Measurements from ENCODE around the gene COL25A1.
"Not testable (repeated sequence)": the region's sequence is repeated elsewhere in the genome, so short reads cannot be mapped to it uniquely, and the experiment has no call there.

COL25A1 gene

DNA sequence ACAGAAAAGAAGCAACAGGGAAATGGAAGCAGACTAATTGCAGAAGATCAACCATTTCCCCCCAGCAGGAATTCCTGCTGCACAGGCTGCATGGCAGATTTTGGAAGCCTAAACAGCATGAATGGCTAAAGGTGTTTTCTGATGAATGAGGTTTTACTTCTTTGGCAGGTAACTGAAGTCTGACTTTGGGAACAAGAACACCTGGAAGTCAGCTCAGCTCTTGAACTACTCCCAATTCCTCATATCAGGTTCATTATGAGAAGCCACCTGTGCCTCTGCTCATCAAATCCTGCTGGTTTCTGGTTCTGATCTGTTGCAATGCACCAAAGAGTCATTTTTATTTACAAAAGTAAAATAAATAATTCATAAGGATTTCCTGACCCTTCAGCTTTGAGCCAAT, 139.0 kb downstream of the COL25A1 start:
- DNase-seq = no peak

DNA sequence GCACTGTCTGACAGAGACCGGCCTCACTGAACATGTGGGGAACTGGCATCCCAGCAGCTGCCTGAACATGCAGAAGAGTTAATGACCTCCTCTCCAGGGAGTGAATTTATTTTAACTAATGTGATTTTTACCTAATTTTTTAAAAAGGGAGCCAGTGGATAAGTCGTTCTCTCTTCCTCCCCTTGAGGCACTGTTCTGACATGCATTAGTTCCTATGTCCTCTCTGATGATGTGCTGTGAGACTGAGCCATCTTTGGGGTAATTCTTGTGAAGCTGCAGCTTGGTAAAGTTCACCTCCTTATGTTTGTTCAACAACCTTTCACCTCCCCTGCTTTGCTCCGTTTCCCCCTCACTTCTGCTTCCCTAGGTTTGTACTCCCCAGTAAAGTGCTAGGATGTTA, 139.7 kb downstream of the COL25A1 start:
- no peak for DNase-seq

GRCh38 chr4:109160494-109160893, 142.0 kb downstream of the COL25A1 start:
- no peak for DNase-seq

DNA sequence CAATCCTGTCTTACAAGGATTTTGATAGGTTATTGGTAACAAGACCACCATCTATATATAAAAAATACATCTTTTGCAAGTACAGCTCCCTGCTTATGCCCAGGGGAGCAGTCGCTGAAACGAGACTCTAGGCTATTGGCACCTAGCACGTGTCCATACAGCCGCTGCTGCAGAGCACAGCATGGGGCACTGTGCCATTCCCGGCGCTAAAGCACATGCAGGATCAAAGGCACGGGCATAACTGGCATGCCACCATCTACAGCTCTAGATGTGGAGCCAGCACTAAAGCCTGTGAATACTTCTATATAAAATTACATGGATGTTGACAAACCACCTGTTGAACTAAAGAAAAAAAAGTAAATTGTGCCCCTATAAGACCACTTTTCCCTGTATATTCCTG, 144.8 kb downstream of the COL25A1 start:
- DNase-seq = no peak

- DNase-seq = no peak
Measured at GRCh38 chr4:109157205-109157604, 145.3 kb downstream of the COL25A1 start.

GRCh38 chr4:109156356-109156755, 146.1 kb downstream of the COL25A1 start:
- DNase-seq = no peak

DNA sequence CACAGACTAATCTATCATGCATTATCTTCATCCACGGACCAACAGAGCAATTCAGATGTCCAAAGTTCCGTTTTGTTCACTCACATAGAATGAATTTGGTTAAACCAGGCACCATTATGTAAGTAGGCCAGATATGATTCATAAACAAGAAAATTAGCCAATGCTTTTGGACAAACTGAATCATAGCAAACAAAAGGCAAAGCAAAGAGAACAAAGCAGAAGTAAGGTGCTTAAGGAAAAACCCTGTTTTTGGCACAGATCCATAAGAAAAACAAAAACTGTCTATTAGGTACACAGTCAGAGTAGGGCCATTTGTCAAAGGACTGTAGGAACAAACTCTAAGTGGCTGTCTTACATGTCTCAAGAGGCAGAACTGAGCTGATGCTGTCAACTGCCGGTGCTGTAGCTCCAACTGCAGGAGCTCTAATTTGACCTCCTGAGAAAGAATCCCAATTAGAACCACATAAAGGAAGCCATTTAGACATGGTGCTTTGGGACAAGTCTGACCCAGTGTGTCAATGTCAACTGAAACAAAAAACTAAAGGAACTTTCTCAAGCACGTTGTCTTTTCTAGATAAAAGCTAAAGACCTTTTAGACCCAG, 146.7 kb downstream of the COL25A1 start:
- DNase-seq = no peak

DNA sequence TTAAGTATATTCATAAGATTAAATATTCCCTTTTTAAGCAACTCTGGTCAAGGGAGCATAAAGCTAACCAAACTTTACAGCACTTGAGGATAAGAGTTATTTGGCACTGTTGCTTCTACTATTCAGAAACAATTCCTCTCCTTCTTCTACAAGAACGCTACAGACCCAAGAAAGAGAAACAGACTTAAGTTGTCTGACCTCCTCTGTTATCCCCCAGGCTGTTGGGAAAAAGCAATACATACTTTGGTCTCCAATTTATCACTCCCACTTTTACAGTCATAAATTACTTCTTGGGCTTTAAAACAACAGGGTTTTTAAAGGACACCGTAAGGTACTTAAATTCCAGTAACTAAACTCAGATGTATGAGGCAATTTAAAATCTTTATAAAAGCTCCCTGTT, 147.4 kb downstream of the COL25A1 start:
- no peak for DNase-seq

DNA sequence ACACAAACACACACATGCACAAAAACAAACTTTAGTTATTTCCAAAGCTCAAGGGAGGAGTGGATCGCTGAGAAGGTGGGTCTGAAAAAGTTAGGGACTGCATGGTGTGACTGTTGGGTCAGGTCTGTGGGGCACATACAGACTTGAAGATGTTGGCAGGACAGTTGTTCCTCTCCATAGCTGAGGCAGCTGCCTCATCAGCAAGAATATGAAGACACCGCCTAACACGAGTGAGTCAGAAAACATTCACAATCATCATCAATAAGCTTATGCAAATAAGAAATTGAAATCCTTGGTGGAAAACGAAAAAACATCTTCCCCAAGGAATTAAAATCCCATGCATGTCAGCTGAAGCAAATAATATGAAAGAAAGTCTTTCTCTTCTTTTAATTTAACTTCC, 148.0 kb downstream of the COL25A1 start:
- DNase-seq = no peak

- DNase-seq = no peak
Measured at GRCh38 chr4:109149836-109150235, 152.6 kb downstream of the COL25A1 start.

DNA sequence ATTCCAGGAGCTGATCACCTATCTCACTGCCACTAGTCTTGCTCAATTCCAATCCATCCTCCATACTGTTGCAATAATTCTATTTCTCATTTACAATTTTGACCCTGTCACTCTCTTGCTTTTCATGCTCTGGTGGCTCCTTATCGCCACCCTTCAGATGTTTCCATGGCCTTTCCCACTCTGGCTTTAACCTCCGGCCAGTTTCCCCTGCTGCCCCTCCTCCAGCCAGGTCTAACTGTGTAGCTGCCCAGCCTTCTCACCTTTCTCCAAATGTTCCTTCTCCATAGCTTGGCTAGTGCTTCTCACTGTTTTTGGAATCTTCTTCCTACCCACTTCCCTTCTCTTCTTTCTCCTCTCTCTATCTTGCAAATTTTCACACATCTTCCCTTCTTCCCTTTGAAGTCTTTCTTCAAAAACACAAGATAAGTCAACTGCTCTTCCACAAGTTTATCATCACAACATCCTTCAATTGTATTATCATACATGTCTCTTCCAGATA, 153.8 kb downstream of the COL25A1 start:
- DNase-seq = no peak

GRCh38 chr4:109147135-109147534, 155.3 kb downstream of the COL25A1 start:
- DNase-seq = no peak

GRCh38 chr4:109146499-109146898, 156.0 kb downstream of the COL25A1 start:
- DNase-seq = no peak

DNA sequence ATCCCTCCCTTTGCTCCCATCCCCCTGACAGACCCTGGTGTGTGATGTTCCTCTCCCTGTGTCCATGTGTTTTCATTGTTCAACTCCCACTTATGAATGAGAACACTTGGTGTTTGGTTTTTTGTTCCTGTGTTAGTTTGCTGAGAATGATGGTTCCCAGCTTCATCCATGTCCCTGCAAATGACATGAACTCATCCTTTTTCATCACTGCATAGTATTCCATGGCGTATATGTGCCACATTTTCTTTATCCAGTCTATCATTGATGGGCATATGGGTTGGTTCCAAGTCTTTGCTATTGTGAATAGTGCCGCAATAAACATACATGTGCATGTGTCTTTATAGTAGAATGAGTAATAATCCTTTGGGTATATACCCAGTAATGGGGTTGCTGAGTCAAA, 164.3 kb downstream of the COL25A1 start:
- not testable (repeated sequence) for DNase-seq

DNA sequence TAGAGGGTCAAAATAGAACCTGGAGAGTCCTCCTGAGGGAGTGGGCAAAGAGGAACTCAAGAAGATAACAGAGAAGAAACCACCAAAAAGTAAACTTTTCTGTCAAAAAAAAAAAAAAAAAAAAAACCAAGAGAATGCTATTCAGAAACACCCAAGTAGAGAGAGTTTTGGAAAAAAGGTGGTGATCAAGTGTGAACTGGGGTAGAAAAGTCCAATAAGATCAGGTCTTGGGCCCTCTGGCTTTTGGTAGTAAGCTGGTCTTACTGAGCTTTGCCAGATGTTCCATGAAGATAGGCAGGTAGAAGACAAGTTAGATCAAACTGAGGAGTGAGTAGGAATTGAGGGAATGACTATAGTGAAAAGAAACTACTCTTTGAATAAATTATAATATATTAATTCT, 167.5 kb downstream of the COL25A1 start:
- DNase-seq = no peak

DNA sequence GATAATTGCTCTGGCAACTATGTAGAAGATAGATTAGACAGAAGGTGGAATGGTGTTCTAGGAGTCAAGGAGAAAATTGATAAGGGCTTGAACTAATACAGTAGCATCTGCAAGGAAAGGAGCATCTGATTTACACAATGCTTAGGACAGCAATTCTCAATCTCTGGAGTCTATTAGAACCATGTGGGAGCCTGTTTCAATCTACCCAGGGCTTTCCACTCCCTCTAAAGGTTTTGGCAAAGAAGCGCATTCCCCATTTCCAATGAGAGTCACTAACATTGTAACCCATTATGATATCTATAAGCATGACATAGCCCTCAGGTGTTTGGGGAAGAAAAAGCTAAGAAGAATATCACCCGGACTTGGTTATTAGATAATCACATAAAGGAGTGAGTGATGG, 168.2 kb downstream of the COL25A1 start:
- DNase-seq = no peak

- no peak for DNase-seq
Measured at GRCh38 chr4:109131559-109131958, 170.9 kb downstream of the COL25A1 start.

DNA sequence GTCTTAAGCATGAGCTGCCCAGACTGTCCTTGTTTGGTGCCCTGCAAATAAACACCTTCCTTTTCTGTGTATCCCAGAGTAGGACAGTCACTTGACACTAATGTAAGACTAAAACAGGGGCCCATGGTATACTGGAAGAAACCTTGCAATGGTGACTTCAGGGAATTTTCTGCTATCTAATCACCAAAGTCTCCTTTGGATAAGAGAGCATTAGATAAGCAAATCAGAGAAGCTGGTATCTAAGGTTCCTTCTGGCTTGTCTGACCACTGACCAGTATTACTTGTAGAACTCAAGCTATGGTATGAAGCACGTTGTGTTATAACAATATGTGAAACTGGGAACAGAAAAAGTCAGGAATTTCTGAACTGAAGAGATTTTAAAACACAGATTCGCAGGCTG, 173.9 kb downstream of the COL25A1 start:
- DNase-seq = no peak

DNA sequence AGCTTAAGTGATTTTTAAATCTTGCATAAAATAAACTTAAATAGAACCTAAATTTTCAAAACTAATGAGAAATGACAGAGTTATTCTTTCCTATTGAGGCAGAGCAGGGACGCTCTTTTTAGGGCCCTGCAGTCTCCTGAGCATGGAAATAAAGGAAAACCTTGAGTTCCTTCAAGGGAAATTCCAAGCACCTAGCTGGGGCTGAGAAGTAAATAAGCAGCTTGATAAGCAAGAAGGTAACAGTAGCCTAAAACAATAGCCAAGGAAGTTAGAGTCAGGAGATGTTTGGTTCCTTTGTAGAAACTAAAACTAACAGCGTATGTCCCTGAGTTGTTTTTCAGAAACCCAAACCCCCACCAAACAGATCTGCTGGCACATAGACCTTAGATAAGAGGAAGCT, 174.6 kb downstream of the COL25A1 start:
- DNase-seq = no peak

- no peak for DNase-seq
Measured at GRCh38 chr4:109126856-109127255, 175.6 kb downstream of the COL25A1 start.

GRCh38 chr4:109125084-109125483, 177.4 kb downstream of the COL25A1 start:
- no peak for DNase-seq

GRCh38 chr4:109123951-109124350, 178.5 kb downstream of the COL25A1 start:
- DNase-seq = no peak

GRCh38 chr4:109121561-109121960, 180.9 kb downstream of the COL25A1 start:
- no peak for DNase-seq

DNA sequence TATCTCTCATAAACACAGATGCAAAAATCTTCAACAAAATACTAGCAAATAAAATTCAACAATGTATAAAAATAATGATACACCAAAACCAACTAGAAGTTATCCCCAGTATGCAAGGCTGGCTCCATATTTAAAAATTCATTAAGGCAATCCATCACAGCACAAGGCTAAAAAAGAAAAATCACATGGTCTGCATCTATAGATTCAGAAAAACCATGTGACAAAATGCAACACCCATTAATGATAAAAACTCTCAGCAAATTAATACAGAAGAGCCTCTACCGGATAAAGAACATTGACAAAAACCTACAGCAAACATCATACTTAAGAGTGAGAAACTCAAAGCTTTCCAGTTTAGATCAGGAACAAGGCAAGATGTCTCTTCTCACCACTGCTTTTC, 182.6 kb downstream of the COL25A1 start:
- no peak for DNase-seq

GRCh38 chr4:109118635-109119034, 183.8 kb downstream of the COL25A1 start:
- no peak for DNase-seq

- no peak for DNase-seq
Measured at GRCh38 chr4:109114501-109114900, 188.0 kb downstream of the COL25A1 start.
